DMS114 treated with DMSO at 0.1 percent for 48 hours (cell line): ENCODE measurements around the gene MRPS25.

ENCODE experiments used
- DNase-seq: peaks from one replicate; lab custom pipeline; 2025; ENCODE audit not compliant: unreplicated experiment; lab: John Stamatoyannopoulos, UW

Gene MRPS25

DNA sequence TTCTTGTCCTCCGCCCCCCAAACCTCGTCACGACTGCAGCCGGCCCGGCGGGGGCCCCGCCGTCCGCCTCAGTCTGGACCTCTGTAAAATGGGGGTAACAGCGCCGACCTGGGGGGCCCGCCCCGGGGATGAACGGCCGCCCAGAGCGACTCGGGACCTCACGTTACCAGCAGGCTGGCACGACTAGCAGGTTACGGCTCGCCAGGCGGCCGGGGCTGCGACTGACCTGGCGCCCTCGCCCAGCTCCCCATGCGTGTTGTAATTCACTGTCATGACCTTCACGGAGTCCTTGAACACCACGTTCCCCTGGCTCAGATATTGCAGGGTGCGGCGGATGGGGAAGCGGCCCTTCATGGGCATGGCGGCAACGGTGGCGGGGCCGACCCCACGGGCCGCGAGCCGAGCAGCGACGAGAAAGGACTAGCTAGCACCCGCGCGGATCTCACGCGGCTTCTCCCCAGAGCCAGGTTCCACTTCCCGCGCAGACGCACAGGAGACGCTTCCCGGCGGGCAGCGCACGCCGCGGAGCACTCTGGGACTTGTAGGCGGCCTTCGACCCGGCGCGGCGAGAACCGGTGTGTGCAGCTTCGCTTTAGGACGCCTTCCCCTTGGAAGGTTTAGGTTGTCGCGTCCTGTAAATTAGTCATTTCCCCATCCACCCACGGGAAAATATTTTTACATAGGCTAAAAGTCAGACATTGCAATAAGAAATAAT lies at the start of gene MRPS25:
TSS of gene MRPS25 (minus strand) at position 481 of the 715 bp plus-strand sequence. CDS start at position 360, 121 bp downstream.
- DNase-seq: peak; percentile 77

DNA sequence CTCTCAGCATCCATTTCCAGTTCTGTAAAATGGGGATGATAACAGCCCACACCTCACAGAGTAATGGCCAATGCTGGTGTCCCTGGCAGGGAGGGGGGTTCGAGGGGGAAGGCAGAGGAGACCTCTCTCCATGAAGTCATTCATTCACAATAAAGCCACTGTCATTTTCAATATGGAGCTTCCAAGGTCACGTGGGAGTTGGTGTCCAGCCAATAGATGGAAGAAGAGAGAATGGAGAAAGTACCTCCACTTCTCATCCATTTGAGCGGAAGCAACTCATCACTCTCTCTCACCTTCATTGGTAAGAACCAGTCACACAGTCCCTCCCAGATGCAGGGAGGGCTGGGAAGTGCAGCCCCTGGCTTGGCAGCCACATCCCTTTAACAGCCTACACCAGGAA lies 48.8 kb upstream of the MRPS25 start:
- DNase-seq: no peak

DNA sequence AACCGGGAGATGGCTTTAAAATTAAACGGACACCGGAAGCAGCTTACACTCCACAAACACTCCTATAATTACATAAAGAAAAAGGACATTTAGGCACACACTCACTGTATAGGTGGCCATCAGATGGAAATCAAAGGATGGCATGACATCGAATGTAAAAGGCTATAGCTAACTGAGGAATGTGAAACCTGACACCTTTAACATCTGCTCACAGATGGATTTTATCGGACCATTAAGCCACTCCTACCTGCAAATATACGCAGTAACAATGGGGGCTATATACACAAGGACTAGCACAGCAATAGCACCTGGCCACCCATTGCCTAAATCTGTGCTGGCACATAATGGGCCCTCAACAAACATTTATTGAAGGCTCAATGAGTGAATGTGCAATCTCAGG lies 48.4 kb upstream of the MRPS25 start:
- no peak for DNase-seq

DNA sequence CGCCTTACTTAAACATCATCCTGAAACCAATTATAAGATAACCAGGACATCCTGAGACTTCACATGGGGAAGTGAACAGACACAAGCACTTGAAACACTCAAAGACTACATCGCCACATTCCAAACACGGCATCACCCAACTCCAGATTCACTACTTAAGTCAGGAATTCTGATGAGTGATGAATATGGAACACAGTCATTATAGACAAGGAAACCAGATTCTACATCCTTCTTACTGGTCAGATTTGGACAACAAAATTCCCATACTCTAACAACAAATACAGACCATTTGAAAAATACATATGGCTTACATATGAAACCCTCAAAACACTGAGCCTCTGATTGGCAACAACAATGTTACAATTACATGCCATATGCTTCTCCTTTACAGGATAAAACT lies 46.9 kb upstream of the MRPS25 start:
- DNase-seq: no peak

DNA sequence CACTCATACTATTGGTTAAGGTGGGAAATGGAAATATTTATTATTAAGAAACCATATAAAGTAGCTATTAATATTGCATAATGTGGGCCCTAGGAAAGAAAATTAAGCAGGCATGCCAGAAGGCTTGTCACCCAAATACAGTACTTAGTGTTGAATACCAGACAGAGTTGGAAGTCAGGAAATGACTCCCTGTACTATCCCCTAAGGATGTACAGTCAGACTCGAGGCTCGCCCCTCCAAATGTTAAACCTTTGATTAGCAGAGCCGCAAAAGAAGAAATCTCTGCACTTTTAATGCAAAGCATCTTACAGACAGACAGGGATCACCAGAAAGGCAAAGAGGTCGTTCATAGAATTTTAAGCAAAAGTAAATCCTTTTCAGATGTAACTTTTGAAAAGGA lies 45.1 kb upstream of the MRPS25 start:
- no peak for DNase-seq

DNA sequence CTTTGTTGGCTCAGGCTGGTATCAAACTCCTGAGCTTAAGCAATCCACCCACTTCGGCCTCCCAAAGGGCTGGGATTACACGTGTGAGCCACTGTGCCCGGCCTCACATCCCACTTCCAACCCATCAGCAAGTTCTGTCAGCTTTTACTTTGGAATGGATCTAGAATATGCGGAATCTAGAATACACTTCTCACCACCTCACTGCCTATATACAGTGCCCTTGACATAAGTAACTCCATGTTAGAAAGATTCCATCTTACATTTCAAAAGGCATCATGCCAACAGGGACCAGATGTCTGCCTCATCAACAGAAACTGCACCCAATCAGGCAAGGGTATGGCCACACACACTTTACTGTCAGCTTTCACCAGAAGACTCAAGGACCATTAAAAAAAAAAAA lies 43.8 kb upstream of the MRPS25 start:
- DNase-seq: no peak

DNA sequence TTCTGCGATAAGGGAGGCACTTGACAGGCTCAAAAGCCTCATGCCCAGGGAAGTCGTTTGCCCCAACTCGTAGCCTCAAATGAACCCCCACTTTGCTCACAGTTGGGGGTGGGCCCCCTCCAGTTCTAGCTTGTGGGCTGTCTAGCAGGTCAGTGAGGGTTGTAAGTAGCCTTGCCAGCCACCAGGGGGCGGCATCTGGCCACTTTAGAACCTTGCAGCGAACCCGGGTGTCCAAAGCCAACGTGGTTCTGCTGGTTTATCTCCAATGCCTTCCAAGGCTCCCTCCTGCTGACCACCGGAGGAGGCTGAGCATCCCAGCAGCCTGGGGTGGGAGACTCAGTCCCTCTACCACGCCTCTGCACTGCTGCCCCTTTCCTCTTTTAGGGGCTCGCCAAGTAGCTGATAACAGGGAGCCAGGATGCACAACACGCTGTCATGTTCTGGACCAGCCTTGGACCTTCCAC lies 43.0 kb upstream of the MRPS25 start:
- DNase-seq: peak; percentile 33

DNA sequence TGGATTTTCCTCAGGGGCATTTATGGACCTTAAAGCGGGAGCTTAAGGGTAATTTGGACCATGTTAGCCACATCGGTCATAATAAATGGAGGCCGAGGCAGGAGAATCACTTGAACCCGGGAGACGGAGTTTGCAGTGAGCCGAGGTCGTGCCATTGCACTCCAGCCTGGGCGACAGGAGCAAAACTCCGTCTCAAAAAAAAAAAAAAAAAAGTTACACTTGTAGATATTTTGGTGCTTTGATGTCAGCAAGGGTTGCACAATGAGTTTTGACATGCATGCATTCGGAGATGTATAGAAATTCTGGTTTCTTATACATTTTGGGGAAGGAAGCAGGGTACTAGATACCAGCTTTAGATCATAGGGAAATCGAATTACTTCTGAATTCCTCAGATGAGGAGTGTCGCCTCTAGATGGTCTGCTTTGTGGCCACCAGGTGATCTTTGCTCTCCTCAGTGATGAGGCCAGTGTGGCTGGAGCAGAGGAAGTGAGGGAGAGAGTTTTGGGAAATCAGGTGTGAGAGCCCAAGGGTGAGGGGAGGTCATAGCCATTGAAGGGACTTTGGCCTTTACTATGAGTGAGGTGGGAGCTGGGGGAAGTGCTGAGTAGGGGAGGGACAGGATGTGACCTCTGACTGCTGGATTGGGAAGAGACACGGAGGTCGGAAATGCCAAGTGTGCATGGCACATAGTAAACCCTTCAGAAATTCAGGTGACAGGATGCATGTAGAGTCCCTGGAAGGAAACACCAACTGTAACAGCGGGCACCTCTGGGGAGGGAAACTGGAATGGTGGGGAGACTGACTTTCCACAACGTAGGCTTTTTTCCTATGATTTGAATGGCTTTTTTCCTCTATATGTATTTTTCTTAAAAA lies 42.2 kb upstream of the MRPS25 start:
- DNase-seq: no peak

DNA sequence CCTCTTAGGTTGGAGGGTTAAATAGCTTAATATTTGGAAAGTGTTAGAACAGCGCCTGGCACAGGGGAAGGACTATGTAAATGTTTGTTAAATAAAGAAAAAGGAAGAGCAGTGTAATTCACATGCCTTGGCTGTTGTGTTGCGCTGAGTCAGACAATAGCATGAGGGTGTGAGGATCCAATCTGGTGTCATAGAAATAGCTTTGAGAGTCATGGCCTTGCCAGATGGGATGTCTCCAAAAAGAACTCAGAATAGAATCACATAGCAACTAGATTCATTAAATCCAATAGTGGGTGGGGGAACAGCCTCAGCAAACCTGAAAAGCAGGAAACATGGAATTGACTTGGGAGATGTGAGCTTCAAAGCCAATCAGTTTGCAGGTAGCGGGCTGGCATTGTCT lies 37.7 kb upstream of the MRPS25 start:
- no peak for DNase-seq

DNA sequence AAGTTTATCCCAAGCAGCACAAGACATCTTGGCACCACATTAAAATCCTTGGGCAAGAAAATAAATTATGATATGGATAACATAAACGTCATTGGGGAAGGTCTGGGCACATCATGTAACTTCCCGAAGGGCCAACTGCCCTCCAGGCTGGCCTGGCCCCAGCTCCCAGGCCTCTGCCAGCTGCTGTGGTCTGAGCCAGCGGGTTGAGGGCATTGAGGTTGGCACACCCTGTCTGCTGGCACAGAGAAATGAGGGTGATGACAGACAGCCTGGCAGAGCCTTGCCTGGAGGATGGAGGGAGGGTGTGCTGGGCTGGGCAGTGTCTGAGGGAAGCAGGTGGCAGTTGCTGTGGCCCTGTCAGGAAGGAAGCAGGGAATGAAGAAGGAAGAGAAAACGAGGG lies 37.1 kb upstream of the MRPS25 start:
- DNase-seq: no peak

DNA sequence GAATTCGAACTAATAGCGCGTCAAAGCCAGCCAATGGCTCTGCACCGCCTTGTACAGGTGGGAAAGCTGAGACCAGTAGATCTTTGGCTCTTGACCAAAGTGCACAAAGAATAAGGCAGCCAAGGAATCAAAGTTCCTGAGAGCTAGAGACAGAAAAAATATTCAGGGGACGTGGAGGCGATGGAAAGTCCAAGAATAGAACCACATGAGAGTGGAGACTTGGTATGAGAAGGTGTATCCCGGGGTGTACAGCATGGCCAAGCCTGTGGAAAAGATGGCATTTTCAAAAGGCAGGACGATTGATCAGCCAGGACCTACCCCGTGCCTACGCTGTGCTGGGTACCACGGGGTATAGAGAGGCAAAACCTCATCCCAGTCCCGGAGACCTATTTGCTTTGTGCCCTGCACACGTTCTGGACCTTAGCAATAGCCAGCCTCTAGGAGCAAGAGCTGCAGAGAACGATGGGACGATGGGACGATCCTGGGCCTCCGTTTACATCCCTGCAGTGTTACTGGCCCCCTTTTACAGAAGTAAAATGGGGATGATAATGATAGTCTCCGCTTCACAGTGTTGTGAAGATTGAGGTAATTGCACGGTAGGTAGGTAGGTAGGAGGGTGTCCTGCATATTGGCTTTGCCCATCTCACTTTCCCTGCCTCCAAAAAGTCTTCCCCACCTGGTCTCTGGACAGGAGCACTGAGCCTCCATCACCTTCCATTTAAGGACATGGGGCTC lies 34.4 kb upstream of the MRPS25 start:
- no peak for DNase-seq

DNA sequence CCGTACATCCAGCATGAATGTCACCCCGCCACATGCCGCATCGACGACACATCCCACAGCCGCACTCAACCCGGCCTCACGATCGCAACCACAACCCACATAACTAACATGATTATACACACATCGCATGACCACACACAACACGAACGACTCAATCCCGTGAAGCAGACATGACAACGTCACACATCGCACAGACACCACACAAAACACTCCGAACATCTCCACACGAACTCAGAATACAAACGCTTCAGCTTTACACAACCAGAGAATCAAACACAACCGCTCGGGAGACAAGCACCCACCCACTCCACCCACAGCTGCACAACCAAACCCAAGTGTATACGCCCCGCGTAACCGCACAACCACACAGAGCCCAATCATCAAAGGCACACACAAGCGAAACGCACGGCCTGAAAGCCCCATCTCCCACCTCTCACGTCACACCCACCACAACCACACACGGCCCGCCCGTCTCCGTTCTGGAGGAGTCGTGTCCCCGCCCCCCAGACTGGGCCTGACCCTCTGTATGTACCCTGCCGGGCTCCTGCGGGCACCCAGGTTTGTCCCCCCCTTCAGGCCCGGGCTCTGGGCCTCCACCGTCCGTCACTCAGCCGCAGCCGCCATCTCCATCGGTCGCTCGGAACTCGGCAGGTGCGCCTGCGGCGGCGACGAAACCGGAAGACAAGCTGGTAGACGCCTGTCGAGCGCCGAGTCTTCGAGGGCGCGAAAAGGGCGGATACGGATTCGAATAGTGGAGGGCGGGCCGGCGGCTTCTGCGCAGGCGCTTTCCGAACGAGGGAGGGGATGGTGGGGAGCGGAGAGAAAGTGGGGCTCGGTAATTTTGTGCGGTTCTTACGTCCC lies 33.6 kb upstream of the MRPS25 start, which contains the start of gene RBSN:
TSS of gene RBSN (minus strand) at position 646 of the 861 bp plus-strand sequence. CDS start 3,028 bp downstream, outside the sequence.
- peak; percentile 86 for DNase-seq

DNA sequence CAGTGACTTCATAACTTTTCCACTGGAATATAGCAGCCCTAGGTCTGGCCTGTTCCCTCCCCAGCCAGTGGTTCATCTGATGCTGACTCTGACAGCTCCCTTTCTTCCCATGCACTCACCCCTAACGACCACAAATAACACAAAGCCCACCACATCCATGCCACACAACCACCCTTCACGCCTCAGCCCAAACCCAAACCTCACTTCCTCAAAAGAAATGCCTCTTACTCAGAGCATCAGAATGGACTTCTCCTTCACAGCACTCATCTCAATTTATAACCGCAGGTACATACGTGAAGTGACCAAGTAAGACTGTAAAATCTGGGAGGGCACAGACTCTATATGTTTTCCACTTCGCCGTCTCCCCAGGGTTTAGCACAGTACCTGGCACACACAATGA lies 32.8 kb upstream of the MRPS25 start:
- no peak for DNase-seq

DNA sequence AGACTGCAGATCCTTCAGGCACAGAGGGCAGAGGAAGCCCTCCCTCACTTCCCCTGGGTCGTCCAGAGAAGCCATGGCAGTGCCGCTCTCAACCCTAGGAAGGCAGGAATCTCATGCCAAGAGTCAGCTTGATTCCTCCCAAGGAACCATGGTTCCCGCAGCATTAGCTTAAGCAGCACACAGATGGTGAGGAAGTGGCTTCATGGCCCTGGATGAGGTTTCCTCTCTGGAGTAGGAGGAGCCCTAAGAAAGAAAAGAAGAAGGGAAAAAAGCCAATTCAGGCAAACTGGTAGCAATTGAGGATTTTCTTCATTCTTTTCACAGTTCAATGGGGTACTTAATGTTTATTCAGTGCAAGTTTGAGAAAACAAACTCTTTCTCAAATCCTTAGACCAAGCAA lies 30.9 kb upstream of the MRPS25 start:
- DNase-seq: no peak

DNA sequence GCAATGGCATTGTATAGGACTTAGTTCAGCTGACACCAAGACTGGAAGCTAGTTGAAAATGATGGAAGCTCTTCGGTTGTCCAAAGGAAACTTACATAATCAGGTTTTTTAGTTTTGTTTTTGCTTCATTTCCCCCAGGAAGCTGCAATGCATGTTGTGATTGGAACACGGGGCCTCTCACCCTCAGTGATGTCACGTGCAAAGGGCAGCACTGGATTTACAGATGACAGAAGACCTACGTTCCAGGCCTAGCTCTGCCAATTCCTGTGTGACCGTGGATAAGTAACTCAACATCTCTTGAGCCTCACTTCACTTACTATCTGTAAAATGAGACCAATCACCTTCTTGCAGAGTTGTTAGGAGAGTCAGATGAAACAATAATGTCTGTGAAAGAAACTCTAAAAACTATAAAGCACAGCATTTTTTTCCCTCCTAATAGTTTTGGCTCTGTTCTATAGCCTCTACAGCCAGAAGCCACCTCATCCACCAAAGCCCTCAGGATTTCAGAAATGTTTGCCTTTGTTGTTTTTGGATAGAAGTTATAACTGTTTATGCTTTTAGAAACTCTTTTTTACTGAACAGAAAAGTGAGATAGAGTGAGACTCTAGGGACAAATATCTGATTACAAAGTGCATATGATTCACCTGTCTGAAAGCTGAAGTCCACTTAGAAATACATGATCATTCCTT lies 29.2 kb upstream of the MRPS25 start:
- no peak for DNase-seq

DNA sequence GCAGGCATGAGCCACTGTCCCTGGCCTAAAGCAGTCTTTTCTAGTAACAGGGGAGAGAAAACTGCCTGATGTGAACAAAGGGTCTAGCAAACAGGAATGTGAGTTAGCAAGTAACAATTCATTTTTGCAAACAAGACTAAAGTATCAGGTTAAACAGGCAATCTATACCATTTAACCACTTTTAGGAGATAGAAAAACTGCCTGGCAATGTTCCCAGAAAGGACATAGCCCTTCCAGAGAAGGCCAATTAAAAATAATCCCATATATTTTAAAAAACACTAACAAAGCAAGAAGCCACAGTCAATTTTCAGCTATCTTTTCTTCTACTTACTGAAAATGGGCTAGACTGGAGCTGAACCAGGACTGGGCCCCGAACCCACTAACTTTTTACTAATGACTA lies 27.6 kb upstream of the MRPS25 start:
- DNase-seq: no peak

DNA sequence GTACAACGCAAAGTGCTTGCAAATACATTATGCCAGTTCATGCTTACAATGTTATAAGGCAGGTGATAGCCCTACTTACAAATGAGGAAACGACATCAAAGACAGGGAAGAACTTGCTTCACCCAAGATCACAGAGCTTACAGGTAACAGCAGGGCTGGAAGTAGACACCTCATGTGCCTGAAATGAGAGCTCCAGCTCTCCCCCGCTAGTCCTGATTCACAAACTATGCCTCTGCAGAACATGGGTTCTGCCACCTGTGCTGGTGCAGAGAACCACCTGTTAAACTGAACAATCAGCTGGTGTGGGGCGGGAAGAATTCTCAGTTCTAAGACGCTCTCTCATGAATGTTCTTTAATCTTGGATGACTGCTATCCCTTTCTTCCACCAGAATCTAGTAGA lies 26.5 kb upstream of the MRPS25 start:
- no peak for DNase-seq

DNA sequence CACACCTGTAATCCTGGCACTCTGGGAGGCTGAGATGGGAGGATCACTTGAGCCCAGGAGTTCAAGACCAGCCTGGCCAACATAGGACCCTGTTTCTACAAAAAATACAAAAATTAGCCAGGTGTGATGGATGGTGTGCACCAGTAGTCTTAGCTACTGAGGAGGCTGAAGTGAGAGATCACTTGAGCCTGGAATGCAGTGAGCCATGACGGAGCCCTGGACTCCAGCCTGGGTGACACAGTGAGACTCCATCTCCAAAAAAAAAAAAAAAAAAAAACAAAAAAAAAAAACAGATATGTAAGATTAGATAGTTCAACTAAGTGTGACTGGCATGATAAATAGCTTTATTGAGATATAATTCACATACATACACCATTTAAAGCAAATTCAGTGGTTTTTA lies 24.1 kb upstream of the MRPS25 start:
- DNase-seq: no peak

DNA sequence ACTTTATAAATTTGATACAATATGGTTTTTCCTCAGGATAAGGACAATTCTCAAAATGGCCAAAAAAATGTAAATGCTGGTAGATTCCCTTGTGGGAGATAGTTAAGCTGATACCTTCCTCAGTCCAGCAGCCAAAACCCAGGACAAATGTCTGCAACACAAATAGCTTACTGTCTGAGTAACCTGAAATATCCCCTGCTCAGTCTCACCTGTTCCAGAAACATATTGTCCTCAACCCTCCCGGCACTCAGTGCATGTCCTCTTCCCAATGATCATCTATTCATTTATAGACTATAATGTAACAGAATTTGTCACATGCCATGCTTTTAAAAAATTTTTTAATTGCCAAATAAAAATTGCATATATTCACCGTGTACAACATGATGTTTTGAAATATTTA lies 21.6 kb upstream of the MRPS25 start:
- no peak for DNase-seq

DNA sequence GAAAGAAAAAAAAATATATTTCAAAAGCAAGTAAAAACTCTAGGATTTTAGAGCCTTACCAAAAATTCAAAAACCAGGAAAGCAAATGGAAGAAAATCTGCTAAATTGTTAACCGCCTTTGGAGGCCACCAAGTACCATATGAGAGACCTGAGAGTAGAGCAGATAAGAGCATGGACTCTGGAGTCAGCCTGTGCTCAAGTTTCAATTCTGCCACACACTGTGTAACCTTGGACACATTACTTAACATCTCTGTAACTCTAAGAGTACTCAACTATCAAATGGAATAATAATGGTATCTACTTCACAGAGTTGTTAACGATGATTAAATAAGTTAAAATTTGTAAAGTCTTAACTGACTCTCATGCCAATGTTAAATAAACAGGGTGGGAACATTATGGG lies 21.1 kb upstream of the MRPS25 start:
- no peak for DNase-seq
